Activated T-cell treated with anti-CD3 and anti-CD28 coated beads, Interleukin-2, amount 50 U/mL, for 72 hours (primary cell): ENCODE results near the gene GSTA5. TPM values are rescaled to one million over a fixed set of nuclear protein-coding genes. Genes with fewer than 3 reads are reported as not detected.
"Not testable (repeated sequence)": the region's sequence is repeated elsewhere in the genome, so short reads cannot be mapped to it uniquely, and the experiment has no call there.

Source experiments
- ATAC-seq, 2 donors: fragments of 150-1000 bp; cut with Tn5 transposase; replicated peaks in 1 of 2; 2 replicates each; pipeline ENCODE4 v1.10.0; 2021; ENCODE audit warnings: moderate library complexity in 2 of 2, mild to moderate bottlenecking in 1 of 2
- DNase-seq, 2 donors: peaks; one replicate each; pipeline ENCODE4 v3.0.0; 2021 to 2022; ENCODE audit warnings: mixed read lengths in 1 of 2
- H3K27ac Mint-ChIP-seq: one replicate; pipeline ENCODE4 v1.8.0; 2022; ENCODE audit warnings: mild to moderate bottlenecking, moderate library complexity, mixed read lengths
- H3K27me3 Mint-ChIP-seq: one replicate; pipeline ENCODE4 v1.8.0; 2022; ENCODE audit warnings: low read depth, mixed read lengths
- H3K36me3 Mint-ChIP-seq, 2 donors: one replicate each; pipeline ENCODE4 v1.8.0; 2022; ENCODE audit warnings: mixed read lengths in 2 of 2, mild to moderate bottlenecking in 1 of 2; ENCODE audit not compliant: insufficient read depth in 2 of 2
- H3K4me1 Mint-ChIP-seq: one replicate; pipeline ENCODE4 v1.8.0; 2022; ENCODE audit warnings: low read depth, mixed read lengths
- H3K4me3 Mint-ChIP-seq, 2 donors: one replicate each; pipeline ENCODE4 v1.8.0; 2022; ENCODE audit warnings: mild to moderate bottlenecking in 2 of 2, mixed read lengths in 2 of 2, moderate library complexity in 2 of 2
- H3K9me3 Mint-ChIP-seq, 2 donors: one replicate each; pipeline ENCODE4 v1.8.0; 2022; ENCODE audit warnings: mixed read lengths in 2 of 2
- total RNA-seq, 2 donors: library from RNA; stranded (reverse); gene quantifications; one replicate each; pipeline ENCODE4 v1.2.3, GENCODE V29; 2022

Gene GSTA5
- total RNA-seq, 2 donors from 2014 or later = not detected

GRCh38 chr6:52826513-52826912 lies 14.1 kb downstream of the GSTA5 start:
- no peak for DNase-seq
- Mint-ChIP-seq H3K4me3 (no peak overlapping the region), H3K27me3 (peaks cover 6% of the 10 kb centered on the region), H3K36me3 (peaks cover 0 to 3% of the 10 kb centered on the region in 2 donors), H3K9me3 (peaks cover 0 to 4% of the 10 kb centered on the region in 2 donors), H3K27ac (no peak overlapping the region), H3K4me1 (no peaks in the 10 kb centered on the region)
- ATAC-seq = no peak

- ATAC-seq, H3K4me1 Mint-ChIP-seq, H3K4me3 Mint-ChIP-seq, DNase-seq, H3K27me3 Mint-ChIP-seq, H3K36me3 Mint-ChIP-seq, H3K27ac Mint-ChIP-seq, H3K9me3 Mint-ChIP-seq: not testable (repeated sequence)
These were observed 14.6 kb downstream of the GSTA5 start for GRCh38 chr6:52825900-52826459.

GRCh38 chr6:52825270-52825793 lies 15.3 kb downstream of the GSTA5 start:
- not testable (repeated sequence) for H3K9me3 Mint-ChIP-seq, H3K4me3 Mint-ChIP-seq, H3K36me3 Mint-ChIP-seq, ATAC-seq, H3K4me1 Mint-ChIP-seq, H3K27ac Mint-ChIP-seq, H3K27me3 Mint-ChIP-seq, DNase-seq

- peaks cover 6% of the 10 kb centered on the region for H3K27me3 Mint-ChIP-seq
- no peak overlapping the region for H3K27ac Mint-ChIP-seq
- H3K4me1 Mint-ChIP-seq = no peaks in the 10 kb centered on the region
- peaks cover 0 to 6% of the 10 kb centered on the region in 2 donors for H3K9me3 Mint-ChIP-seq
- no peak for DNase-seq
- peaks cover 0 to 3% of the 10 kb centered on the region in 2 donors for H3K36me3 Mint-ChIP-seq
- no peak for ATAC-seq
- H3K4me3 Mint-ChIP-seq = no peak overlapping the region
These were observed 18.8 kb downstream of the GSTA5 start for GRCh38 chr6:52821842-52822241.

GRCh38 chr6:52820198-52820597 lies 20.4 kb downstream of the GSTA5 start:
- peaks cover 0 to 6% of the 10 kb centered on the region in 2 donors for H3K9me3 Mint-ChIP-seq
- peaks cover 5% of the 10 kb centered on the region for H3K4me1 Mint-ChIP-seq
- H3K36me3 Mint-ChIP-seq = peaks cover 0 to 3% of the 10 kb centered on the region in 2 donors
- H3K27me3 Mint-ChIP-seq = peaks cover 6% of the 10 kb centered on the region
- H3K4me3 Mint-ChIP-seq = no peak overlapping the region
- ATAC-seq (no peak), DNase-seq (no peak)
- no peak overlapping the region for H3K27ac Mint-ChIP-seq

- DNase-seq = peak; percentile 42 to 50
- Mint-ChIP-seq H3K4me1 (peaks cover 5% of the 10 kb centered on the region), H3K36me3 (no peaks in the 10 kb centered on the region), H3K27me3 (peaks cover 33% of the 10 kb centered on the region), H3K27ac (peak overlapping the region; percentile 53), H3K4me3 (no peak overlapping the region), H3K9me3 (no peaks in the 10 kb centered on the region)
- ATAC-seq = peak; percentile 69 to 78
These were observed 25.2 kb downstream of the GSTA5 start for GRCh38 chr6:52815167-52816092.

- not testable (repeated sequence) for H3K9me3 Mint-ChIP-seq, H3K27ac Mint-ChIP-seq, ATAC-seq, H3K4me3 Mint-ChIP-seq, H3K4me1 Mint-ChIP-seq, DNase-seq, H3K36me3 Mint-ChIP-seq
- H3K27me3 Mint-ChIP-seq = peaks cover 33% of the 10 kb centered on the region
These were observed 26.1 kb downstream of the GSTA5 start for GRCh38 chr6:52814545-52814944.

- not testable (repeated sequence) for H3K4me3 Mint-ChIP-seq, H3K36me3 Mint-ChIP-seq, H3K9me3 Mint-ChIP-seq, ATAC-seq, DNase-seq, H3K27ac Mint-ChIP-seq, H3K4me1 Mint-ChIP-seq
- H3K27me3 Mint-ChIP-seq = peaks cover 39% of the 10 kb centered on the region
These were observed 30.8 kb downstream of the GSTA5 start for GRCh38 chr6:52809777-52810176.

- DNase-seq = no peak
- Mint-ChIP-seq H3K9me3 (peaks cover 0 to 2% of the 10 kb centered on the region in 2 donors), H3K4me1 (no peaks in the 10 kb centered on the region), H3K27ac (no peak overlapping the region), H3K4me3 (no peak overlapping the region), H3K27me3 (peaks cover 45% of the 10 kb centered on the region), H3K36me3 (no peaks in the 10 kb centered on the region)
- no peak for ATAC-seq
These were observed 32.0 kb downstream of the GSTA5 start for GRCh38 chr6:52808660-52809059.

- not testable (repeated sequence) for H3K4me3 Mint-ChIP-seq, H3K4me1 Mint-ChIP-seq, H3K27ac Mint-ChIP-seq, ATAC-seq, DNase-seq, H3K36me3 Mint-ChIP-seq, H3K9me3 Mint-ChIP-seq
- H3K27me3 Mint-ChIP-seq = peaks cover 44% of the 10 kb centered on the region
These were observed 36.9 kb downstream of the GSTA5 start, which contains the start of gene GSTA1 for GRCh38 chr6:52803668-52804255. GSTA1 (minus strand) TSS chr6:52803816; CDS start chr6:52799267, 4,549 bp downstream.

GRCh38 chr6:52802806-52803205 lies 37.8 kb downstream of the GSTA5 start:
- Mint-ChIP-seq H3K4me1 (no peaks in the 10 kb centered on the region), H3K27ac (no peak overlapping the region), H3K4me3 (no peak overlapping the region), H3K36me3 (no peaks in the 10 kb centered on the region), H3K27me3 (peaks cover 40% of the 10 kb centered on the region), H3K9me3 (no peaks in the 10 kb centered on the region)
- ATAC-seq (no peak), DNase-seq (no peak)

GRCh38 chr6:52801188-52801841 lies 39.3 kb downstream of the GSTA5 start:
- DNase-seq (no peak), ATAC-seq (no peak)
- no peak overlapping the region for H3K4me3 Mint-ChIP-seq
- no peak overlapping the region for H3K27ac Mint-ChIP-seq
- H3K36me3 Mint-ChIP-seq = no peaks in the 10 kb centered on the region
- no peaks in the 10 kb centered on the region for H3K9me3 Mint-ChIP-seq
- H3K27me3 Mint-ChIP-seq = peaks cover 47% of the 10 kb centered on the region
- H3K4me1 Mint-ChIP-seq = no peaks in the 10 kb centered on the region
